GM19372 (cell line): ENCODE results near the gene SUFU.

Source experiments
- ATAC-seq: cut with Tn5 transposase; IDR thresholded peaks from one replicate; pipeline ENCODE4 v1.9.1; 2021; ENCODE audit warnings: mild to moderate bottlenecking, low read depth, moderate library complexity; ENCODE audit not compliant: unreplicated experiment

The SUFU gene

DNA sequence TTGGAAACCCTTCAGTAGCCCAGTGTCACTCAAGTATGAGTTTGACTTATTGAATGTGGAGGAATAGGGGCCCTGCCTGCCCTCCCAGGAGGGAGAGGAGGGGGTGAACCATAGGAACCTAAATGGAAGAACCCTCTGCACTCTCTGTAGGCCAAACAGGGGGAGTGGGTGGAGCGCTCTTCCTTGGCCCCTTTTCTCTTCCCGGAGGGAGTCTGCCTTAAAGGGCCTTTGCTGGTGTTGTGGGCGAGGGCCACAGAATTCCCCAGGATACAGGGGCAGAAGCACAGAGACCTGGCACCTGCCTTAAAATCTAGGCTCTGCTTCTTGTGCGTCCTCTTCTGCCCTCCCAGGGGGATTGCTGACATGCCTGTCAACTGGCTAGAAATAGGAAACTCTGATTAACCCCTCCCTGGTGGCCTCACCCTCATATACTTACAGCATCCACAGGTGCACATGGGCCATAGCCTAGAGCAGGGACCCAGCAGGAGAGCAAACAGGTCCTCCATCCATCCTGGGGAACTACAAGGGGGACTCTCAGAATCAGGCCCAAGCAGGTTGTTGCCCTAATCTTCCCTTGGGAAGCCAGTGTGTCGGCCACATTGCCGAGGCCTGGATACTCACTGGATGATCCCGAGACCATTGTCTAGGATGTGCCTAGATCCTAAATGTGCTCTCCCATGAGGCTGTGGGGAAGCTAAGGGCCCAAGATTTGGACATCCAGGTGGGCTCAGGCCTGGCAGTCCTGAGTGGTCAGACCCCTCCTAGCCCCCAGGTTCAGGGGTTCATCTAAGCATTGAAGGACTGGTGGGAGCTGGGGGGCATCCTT, 143.9 kb downstream of the SUFU start:
- no peak for ATAC-seq

DNA sequence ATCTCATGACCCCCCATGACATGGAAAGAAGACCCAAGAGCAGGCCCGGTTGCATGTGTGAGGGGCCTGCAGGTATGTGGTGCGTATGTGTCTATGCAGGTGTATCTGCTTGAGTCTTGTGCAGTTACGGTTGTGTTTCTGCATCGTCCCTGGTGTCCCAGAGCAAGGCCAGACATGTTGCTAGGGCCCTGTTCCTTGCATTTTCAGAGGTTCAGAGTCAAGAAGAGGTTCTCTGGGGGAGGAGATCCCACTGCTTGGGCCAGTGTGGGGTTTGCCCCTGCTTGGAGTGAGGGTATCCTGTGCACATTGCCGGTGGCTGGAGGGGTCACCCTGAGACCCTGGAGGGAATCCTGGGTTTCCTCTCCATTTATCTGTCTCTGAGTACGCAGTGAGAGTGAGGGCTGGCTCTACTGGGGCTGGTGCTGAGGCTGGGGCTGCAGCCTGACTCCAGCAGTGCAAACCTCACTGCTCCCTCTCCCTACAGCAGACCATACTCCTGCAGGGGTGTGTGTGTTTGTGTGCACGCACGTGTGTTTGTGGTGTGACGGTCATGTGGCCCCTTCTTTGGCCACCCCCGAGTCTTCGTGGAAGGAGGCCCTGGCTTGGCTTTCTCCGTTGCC, 144.6 kb downstream of the SUFU start:
- no peak for ATAC-seq

- no peak for ATAC-seq
Observed at GRCh38 chr10:102648889-102649796, 145.4 kb downstream of the SUFU start.

DNA sequence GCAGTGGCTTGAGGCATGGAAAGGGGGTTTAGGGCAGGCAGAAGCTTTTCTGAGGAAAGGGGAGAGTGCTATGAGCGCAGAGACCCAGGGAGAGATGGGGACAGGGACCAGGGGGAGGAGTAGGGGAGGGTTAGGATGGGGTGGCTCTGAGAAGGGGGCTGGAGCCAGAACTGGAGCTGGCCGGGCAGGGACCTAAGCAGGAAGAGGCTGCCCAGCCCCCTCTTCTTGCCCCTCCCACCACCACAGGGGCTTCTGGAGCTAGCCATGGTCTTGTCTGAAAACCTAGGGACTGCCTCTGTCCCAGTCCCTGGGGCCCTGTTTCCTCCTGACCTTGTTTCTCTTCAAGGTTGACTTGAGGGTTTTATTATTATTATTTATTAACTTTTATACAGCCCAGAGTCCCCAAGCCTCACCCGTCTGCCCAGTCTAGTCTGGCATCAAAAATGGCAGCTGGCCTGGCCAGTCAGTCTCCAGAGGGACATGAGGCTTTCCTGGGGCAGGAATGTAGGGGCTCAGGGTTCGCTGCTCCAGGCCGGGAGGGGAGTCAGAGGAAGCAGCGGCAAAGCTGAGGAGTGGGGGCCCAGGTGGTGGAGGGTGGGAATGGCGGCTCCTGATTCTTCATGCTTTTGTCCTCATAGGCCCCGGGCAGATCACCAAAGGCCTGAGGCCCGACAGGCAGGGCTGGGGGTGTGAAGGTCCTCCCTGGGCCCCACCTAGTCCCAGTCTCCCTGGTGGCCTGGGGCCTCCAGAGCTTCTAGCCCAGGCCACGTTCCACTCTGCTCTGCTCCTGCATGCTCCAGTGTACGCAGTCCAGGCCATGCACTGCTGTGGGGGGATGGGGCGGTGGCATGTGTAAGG, 146.3 kb downstream of the SUFU start:
- no peak for ATAC-seq

DNA sequence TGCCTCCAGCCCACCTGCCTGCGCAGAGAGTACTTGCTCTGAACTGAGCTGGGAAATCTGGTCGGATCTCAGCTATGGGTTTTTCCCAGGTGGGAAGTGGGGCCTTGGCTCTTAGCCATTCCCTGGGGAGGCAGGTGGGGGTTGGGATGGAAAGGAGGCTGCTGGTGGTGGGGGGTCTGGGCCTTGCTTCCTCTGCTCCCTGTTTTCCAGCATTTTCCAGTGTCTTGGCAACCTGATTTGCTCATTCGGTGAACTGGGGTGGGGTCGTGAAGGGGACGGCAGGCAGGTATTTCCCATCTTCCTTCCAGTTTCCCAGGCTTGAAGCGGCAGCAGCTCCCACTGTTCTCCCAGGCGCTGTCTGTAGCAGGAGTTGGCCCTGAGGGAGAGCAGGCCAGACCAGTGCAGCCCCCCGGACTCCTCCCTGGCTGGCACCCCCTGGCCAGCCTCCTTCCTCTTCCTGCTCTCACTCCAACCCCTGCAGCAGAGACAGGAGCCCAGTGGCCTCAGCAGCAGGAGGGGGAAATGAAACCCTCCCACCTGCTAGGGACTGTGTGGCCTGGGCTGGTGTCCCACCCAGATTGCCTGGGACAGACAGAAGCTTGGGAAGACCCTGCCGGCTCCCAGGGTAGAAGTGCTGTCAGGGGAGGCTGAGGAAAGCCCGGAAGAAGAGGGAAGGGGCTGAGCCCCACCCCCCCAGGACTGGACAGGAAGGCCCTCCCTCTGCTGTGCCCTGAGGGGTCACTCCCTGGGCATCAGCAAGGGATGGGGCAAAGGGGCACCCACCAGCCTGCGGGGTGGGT, 147.1 kb downstream of the SUFU start:
- ATAC-seq: no peak

DNA sequence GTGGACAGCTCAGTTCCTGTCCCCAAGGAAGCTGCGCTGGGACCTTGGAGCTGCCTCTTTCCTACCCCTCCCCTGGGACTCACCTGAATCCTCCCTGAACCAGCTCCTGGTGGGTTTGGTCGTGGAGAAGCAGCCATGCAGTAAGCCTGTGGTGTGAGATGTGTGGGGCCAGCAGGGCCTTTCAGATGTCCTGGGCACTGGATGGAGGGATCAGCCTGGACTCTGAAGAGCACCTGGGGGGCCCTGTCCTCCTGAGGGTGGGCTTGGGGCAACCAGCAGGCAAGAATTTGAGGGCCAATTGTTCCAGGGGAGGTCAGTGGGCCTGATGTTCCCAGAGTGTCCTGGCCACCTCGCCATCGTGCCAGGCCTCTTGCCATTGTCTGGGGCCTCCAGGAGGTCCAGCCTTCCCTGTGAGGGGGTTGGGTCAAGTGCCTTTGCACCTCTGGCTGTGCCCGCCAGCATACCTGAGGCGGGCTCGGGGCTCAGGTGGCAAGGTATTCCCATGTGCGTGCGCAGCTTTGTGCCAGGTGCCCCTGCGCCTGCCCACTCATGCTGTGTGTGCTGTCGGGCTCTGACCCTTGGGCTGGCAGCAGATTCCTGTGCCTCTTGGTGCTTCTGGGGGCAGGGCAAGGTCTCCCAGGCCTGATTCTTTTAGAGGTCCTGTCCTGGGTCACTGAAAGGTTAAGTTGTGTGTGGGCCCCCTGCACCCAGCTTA, 147.8 kb downstream of the SUFU start:
- ATAC-seq: no peak

DNA sequence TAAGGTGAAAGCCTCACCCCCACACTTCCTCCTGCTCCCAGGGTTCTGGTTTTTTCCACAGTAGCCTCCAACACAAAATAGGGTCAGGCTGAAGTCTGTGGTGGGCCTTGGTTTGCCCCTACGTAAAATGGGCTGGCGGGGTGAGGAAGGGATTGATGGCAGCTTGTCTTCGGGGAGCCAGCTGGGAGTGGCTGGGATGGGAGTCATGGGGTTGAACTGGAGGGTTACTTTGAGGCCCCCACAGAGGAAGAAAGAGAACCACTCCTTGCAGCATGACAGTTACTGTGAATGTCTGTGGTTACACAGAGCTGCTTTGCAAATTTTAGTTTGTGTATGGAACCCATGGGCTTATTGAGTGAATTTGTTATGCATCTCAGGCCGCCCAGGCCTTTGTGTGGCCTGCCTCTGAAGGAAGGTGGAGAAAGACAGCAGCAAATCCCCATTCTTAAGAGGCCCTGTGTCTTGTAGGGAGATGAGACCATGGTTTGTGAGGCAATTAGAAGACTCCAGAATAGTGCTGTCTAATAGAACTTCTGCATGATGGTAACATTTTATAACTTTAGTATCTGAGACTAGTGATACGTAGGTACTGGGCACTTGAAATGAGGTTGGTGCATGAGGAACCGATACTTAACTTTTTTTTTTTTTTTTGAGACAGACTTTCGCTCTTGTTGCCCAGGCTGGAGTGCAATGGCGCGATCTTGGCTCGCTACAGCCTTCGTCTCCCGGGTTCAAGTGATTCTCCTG, 148.6 kb downstream of the SUFU start:
- ATAC-seq: no peak

DNA sequence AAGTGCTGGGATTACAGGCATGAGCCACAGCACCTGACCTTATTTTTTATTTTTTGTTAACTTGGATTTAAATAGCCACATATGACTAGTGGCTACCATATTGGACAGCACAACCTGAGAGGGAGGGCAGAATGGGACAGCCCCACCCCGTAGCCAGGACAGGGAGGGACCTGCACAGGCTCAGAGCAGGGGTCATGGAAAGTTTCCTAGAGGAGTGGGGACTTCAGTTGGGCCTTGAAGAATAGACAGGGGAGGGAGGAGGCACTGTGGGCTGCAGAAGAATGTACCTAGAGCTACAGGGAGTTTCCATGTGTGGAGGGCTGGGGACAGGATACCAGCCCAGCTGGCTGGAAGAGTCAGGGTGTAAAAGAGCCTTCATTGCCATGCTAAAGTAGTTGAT, 149.3 kb downstream of the SUFU start:
- no peak for ATAC-seq

- ATAC-seq: no peak
Observed at GRCh38 chr10:102654566-102654965, 150.8 kb downstream of the SUFU start.

DNA sequence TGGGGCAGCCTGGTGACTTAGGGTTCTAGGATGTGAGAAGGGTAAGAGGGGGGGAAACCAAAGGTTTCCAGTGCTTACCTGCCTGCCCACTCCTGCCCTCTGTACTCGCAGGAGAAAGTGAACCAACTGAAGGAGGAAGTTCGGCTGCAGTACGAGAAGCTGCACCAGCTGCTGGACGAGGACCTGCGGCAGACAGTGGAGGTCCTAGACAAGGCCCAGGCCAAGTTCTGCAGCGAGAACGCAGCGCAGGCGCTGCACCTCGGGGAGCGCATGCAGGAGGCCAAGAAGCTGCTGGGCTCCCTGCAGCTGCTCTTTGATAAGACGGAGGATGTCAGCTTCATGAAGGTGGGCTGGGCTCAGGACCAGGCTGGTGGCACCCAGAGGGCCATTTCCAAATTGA, 151.2 kb downstream of the SUFU start:
- no peak for ATAC-seq

DNA sequence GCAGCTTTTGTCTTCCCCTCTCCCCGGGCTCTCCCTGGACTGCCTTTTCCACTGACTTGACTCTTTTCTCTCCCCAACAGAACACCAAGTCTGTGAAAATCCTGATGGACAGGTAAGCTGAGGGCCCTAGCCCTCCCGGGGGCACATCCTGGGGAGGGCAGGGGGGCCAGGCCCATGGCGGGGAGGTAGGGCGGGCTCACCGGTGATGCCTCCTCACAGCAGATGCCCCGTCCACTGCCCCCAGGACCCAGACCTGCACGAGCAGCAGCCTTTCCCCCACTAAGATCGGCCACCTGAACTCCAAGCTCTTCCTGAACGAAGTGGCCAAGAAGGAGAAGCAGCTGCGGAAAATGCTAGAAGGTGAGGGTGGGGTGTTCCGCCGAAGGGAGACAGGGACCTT, 152.3 kb downstream of the SUFU start:
- no peak for ATAC-seq

DNA sequence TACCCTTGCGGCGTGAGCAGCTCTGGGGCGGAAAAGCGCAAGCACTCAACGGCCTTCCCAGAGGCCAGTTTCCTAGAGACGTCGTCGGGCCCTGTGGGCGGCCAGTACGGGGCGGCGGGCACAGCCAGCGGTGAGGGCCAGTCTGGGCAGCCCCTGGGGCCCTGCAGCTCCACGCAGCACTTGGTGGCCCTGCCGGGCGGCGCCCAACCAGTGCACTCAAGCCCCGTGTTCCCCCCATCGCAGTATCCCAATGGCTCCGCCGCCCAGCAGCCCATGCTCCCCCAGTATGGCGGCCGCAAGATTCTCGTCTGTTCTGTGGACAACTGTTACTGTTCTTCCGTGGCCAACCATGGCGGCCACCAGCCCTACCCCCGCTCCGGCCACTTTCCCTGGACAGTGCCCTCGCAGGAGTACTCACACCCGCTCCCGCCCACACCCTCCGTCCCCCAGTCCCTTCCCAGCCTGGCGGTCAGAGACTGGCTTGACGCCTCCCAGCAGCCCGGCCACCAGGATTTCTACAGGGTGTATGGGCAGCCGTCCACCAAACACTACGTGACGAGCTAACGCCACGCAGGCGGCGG, 153.1 kb downstream of the SUFU start:
- no peak for ATAC-seq

DNA sequence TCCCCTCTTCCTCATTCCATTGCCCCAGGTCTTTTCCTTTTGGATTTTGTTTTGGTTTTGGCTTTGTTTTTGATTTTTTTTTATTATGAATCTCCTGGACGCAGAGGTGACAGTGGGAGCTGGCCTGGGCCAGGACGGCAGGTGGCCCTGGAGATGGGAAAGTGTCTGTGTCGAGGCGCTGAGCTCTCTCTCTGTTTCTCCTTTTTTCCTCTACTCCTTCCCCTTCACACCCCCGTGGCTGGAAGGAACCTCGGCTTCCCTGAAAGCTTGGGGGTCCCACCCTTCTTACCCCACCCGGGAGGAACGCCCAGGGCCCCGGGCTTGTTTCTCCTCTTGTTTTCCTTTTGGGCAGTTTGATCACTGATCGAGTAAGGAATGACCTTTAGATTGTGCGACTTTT, 153.7 kb downstream of the SUFU start:
- no peak for ATAC-seq

DNA sequence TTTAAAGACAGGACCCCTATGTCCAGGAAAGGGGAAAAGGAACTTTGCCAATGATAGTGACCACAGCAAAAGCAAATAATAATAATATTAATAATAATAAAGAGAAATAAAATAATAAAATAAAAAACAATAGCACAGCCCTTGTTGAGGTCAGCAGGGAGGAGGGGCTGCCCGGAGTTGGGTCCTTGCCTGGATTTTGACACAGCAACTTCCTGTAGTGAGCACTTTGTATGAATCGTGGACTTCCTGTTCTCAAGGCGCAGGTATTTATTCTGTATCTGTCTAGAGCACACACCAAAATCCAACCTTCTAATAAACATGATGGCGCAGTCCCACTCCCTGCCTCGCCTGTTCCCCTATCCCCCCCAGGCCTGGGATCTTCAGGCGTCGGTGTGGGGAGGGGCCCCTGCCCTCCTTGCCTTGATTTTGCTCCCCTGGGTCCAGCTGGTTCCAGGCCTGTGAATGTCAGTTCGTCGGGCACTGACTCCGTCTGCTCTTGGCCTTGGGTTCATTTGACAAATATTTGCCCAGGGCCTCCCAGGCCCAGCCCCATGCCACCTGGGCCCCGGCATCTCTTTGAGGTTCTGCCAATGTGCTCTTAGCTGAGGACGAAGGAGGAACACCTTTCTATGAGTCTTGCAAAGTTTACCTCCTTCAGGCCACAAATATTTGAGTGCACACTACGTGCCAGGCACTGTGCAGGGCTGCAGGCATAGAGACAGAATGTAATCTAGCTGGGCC, 154.4 kb downstream of the SUFU start:
- ATAC-seq: no peak

DNA sequence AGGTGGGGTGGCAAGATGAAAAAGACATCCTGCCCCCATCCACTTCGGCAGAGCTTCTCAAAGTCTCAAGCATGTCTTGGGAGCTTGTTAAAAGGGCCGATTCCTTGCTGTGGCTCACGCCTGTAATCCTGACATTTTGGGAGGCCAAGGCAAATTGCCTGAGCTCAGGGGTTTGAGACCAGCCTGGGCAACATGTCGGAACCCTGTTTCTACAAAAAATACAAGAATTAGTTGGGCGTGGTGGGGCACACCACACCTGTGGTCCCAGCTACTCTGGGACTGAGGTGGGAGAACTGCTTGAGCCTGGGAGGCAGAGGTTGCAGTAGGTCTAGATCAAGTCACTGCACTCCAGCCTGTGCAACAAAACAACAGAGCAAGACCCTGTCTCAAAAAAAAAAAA, 155.0 kb downstream of the SUFU start:
- no peak for ATAC-seq

- peak; percentile 75 for ATAC-seq
Observed at GRCh38 chr10:102660888-102661657, 157.3 kb downstream of the SUFU start.
